HEK293 (cell line): ENCODE data around the gene MICU1.

Experiments
- CTCF ChIA-PET: fragments of 350-600 bp; formaldehyde crosslinking; extraction: SDS; loops from one replicate; lab custom pipeline; 2021; ENCODE audit warnings: antibody characterized with exemption; lab: Yijun Ruan, JAX
- POLR2A ChIA-PET: fragments of 300-600 bp; formaldehyde crosslinking; extraction: SDS; loops from one replicate; lab custom pipeline; 2020; ENCODE audit warnings: antibody characterized with exemption, inconsistent platforms; lab: Yijun Ruan, JAX
- H3K27ac ChIP-seq: fragments of 200-500 bp; sonication (Bioruptor generic); 2 replicates; pipeline ENCODE4 v1.5.1; 2014; ENCODE audit warnings: low read depth, low read length, control low read depth, inconsistent platforms; ENCODE audit errors: extremely low read depth
- H3K36me3 ChIP-seq, 2 experiments: fragments of 200-500 bp in 1 of 2; sonication (Bioruptor generic) in 1 of 2; 1 replicate in 1 of 2; 2 replicates in 1 of 2; pipeline ENCODE4 v1.5.1; 2014 to 2017; ENCODE audit warnings: inconsistent platforms in 2 of 2, low read length in 2 of 2; ENCODE audit not compliant: control insufficient read depth in 2 of 2, insufficient read depth in 1 of 2
- H3K4me1 ChIP-seq: fragments of 200-500 bp; sonication (Bioruptor generic); 2 replicates; pipeline ENCODE4 v1.5.1; 2014; ENCODE audit warnings: mild to moderate bottlenecking, low read length, inconsistent platforms; ENCODE audit not compliant: control insufficient read depth, insufficient read depth
- H3K4me3 ChIP-seq: 2 replicates; pipeline ENCODE4 v1.5.1; 2011; ENCODE audit warnings: low read depth, mild to moderate bottlenecking, control low read depth, low read length, moderate library complexity
- H3K9me3 ChIP-seq: fragments of 200-500 bp; sonication (Bioruptor generic); 2 replicates; pipeline ENCODE4 v1.5.1; 2014; ENCODE audit warnings: low read depth, low read length, inconsistent platforms; ENCODE audit not compliant: control insufficient read depth, insufficient read depth
- KLF7 ChIP-seq: fragments of 450-650 bp; formaldehyde crosslinking; IDR thresholded peaks from 2 replicates; pipeline ENCODE4 v1.5.1; 2016; ENCODE audit warnings: missing biosample characterization, missing genetic modification characterization, borderline replicate concordance
- PRDM1 ChIP-seq: fragments of 450-650 bp; formaldehyde crosslinking; IDR thresholded peaks from 2 replicates; pipeline ENCODE4; 2016; ENCODE audit warnings: missing biosample characterization, missing genetic modification characterization
- PRDM2 ChIP-seq: fragments of 450-650 bp; formaldehyde crosslinking; IDR thresholded peaks from 2 replicates; pipeline ENCODE4 v1.5.1; 2016; ENCODE audit warnings: missing biosample characterization, missing genetic modification characterization, borderline replicate concordance
- SCRT1 ChIP-seq: fragments of 450-650 bp; formaldehyde crosslinking; IDR thresholded peaks from 2 replicates; pipeline ENCODE4 v1.5.1; 2016; ENCODE audit warnings: missing biosample characterization, missing genetic modification characterization, borderline replicate concordance
- SCRT2 ChIP-seq: fragments of 450-650 bp; formaldehyde crosslinking; IDR thresholded peaks from 2 replicates; pipeline ENCODE4 v1.5.1; 2016; ENCODE audit warnings: missing biosample characterization, missing genetic modification characterization
- WT1 ChIP-seq: fragments of 450-650 bp; formaldehyde crosslinking; IDR thresholded peaks from 2 replicates; pipeline ENCODE4 v1.5.1; 2016; ENCODE audit warnings: missing biosample characterization, missing genetic modification characterization
- ZNF10 ChIP-seq: fragments of 450-650 bp; formaldehyde crosslinking; IDR thresholded peaks from 2 replicates; pipeline ENCODE4 v1.5.1; 2017; ENCODE audit warnings: missing biosample characterization, missing genetic modification characterization
- ZNF112 ChIP-seq: fragments of 450-650 bp; formaldehyde crosslinking; IDR thresholded peaks from 2 replicates; pipeline ENCODE4 v1.5.0; 2017; ENCODE audit warnings: missing biosample characterization, missing genetic modification characterization
- ZNF146 ChIP-seq: fragments of 450-650 bp; formaldehyde crosslinking; IDR thresholded peaks from 2 replicates; pipeline ENCODE4 v1.5.1; 2016; ENCODE audit warnings: missing biosample characterization, missing genetic modification characterization
- ZNF169 ChIP-seq: fragments of 450-650 bp; formaldehyde crosslinking; IDR thresholded peaks from 2 replicates; pipeline ENCODE4 v1.5.1; 2016; ENCODE audit warnings: missing biosample characterization, missing genetic modification characterization
- ZNF184 ChIP-seq: fragments of 450-650 bp; IDR thresholded peaks from 2 replicates; pipeline ENCODE4 v1.5.1; 2018; ENCODE audit warnings: missing biosample characterization, mild to moderate bottlenecking, missing genetic modification characterization
- ZNF2 ChIP-seq: fragments of 450-650 bp; formaldehyde crosslinking; IDR thresholded peaks from 2 replicates; pipeline ENCODE4 v1.5.1; 2016; ENCODE audit warnings: missing biosample characterization, missing genetic modification characterization
- ZNF24 ChIP-seq: fragments of 450-650 bp; formaldehyde crosslinking; IDR thresholded peaks from 2 replicates; pipeline ENCODE4 v1.5.1; 2016; ENCODE audit warnings: missing biosample characterization, missing genetic modification characterization
- ZNF280C ChIP-seq: fragments of 450-650 bp; formaldehyde crosslinking; IDR thresholded peaks from 2 replicates; pipeline ENCODE4 v1.5.1; 2016; ENCODE audit warnings: missing biosample characterization, missing genetic modification characterization
- ZNF324 ChIP-seq: fragments of 450-650 bp; formaldehyde crosslinking; IDR thresholded peaks from 2 replicates; pipeline ENCODE4 v1.5.1; 2016; ENCODE audit warnings: missing biosample characterization, missing genetic modification characterization
- ZNF37A ChIP-seq: fragments of 450-650 bp; IDR thresholded peaks from 2 replicates; pipeline ENCODE4 v1.5.1; 2018; ENCODE audit warnings: missing biosample characterization, missing genetic modification characterization
- ZNF423 ChIP-seq: fragments of 450-650 bp; formaldehyde crosslinking; IDR thresholded peaks from 2 replicates; pipeline ENCODE4 v1.5.1; 2016; ENCODE audit warnings: missing biosample characterization, missing genetic modification characterization
- ZNF610 ChIP-seq: fragments of 450-650 bp; formaldehyde crosslinking; IDR thresholded peaks from 2 replicates; pipeline ENCODE4 v1.5.1; 2016; ENCODE audit warnings: missing biosample characterization, missing genetic modification characterization, borderline replicate concordance
- ZNF670 ChIP-seq: fragments of 450-650 bp; formaldehyde crosslinking; IDR thresholded peaks from 2 replicates; pipeline ENCODE4 v1.5.1; 2016; ENCODE audit warnings: missing biosample characterization, missing genetic modification characterization, low read depth
- ZSCAN23 ChIP-seq: fragments of 450-650 bp; formaldehyde crosslinking; IDR thresholded peaks from 2 replicates; pipeline ENCODE4 v1.5.1; 2016; ENCODE audit warnings: missing biosample characterization, missing genetic modification characterization
- ZSCAN4 ChIP-seq: fragments of 450-650 bp; formaldehyde crosslinking; IDR thresholded peaks from 2 replicates; pipeline ENCODE4 v1.5.1; 2017; ENCODE audit warnings: missing biosample characterization, missing genetic modification characterization
- TF ChIP-seq, protein P1 (sequence below): fragments of 450-650 bp; formaldehyde crosslinking; IDR thresholded peaks from 2 replicates; pipeline ENCODE4 v1.5.1; 2016; ENCODE audit warnings: missing biosample characterization, missing genetic modification characterization
- TF ChIP-seq, protein P2 (sequence below): fragments of 450-650 bp; formaldehyde crosslinking; optimal IDR thresholded peaks from 2 replicates; pipeline ENCODE3; 2016; ENCODE audit warnings: missing biosample characterization, mild to moderate bottlenecking, missing genetic modification characterization

Gene MICU1

DNA sequence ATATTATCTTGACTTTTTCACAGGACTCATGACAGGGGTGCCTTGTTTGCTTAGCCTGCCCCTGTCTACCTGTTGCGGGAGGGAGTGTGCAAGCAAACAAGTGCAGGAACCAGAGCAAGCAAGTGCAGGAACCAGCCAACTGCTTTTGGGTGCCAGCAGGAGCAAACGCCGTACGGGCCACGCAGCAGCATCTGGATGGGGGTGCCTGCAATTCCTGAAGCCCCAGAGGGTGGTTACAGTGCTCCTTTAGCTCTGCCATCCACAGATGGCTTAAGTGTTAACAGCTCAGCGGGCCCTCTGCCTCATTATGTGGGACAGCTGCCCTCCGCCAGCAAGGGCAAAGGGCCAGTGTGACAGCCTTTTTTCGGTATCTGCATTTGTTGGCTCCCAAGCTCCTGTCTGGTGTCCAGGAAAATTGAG lies 83.5 kb downstream of the MICU1 start:
- Histone ChIP-seq H3K9me3 (no peaks in the 10 kb centered on the region), H3K4me3 (no peak overlapping the region), H3K36me3 (peaks cover 0 to 10% of the 10 kb centered on the region in 2 experiments; a peak in 1 of 3 replicates), H3K4me1 (peaks cover under 1% of the 10 kb centered on the region; the same call in 1 of the 2 replicates), H3K27ac (no peak overlapping the region)
- ChIA-PET POLR2A (no interaction called here), CTCF (interaction anchor here (0.8 kb wide), 1 partner anchor 16 kb away, joined by 4 read pairs; no protein-coding TSS in a partner anchor)
- TF ChIP-seq ZNF10 (no peak), ZNF610 (tag by site-specific recombination) (no peak), SCRT2 (tag by site-specific recombination) (0 out of 2 replicates have a peak, but pooled peaks have one; percentile 48), ZSCAN4 (tag by site-specific recombination) (no peak), ZNF280C (tag by site-specific recombination) (no peak), KLF7 (no peak)

GRCh38 chr10:72541337-72541736 lies 84.5 kb downstream of the MICU1 start:
- POLR2A ChIA-PET, result no interaction called here
- Histone ChIP-seq H3K27ac (no peak overlapping the region), H3K4me3 (no peak overlapping the region), H3K4me1 (peaks cover 2% of the 10 kb centered on the region; the same call in 1 of the 2 replicates), H3K36me3 (peaks cover 0 to 10% of the 10 kb centered on the region in 2 experiments; a peak in 1 of 3 replicates), H3K9me3 (no peaks in the 10 kb centered on the region)
- TF ChIP-seq ZNF24 (no peak), ZNF112 (tag by site-specific recombination) (no peak), ZNF423 (tag by site-specific recombination) (no peak), PRDM2 (tag by site-specific recombination) (no peak), ZNF146 (tag by site-specific recombination) (no peak), WT1 (no peak), ZNF670 (no peak), ZSCAN23 (tag by site-specific recombination) (no peak), ZNF37A (tag by site-specific recombination) (no peak), ZNF324 (tag by site-specific recombination) (no peak), SCRT1 (tag by site-specific recombination) (no peak), ZNF169 (tag by site-specific recombination) (no peak), PRDM1 (no peak), ZNF184 (no peak), ZNF2 (tag by site-specific recombination) (no peak)
- TF ChIP-seq, protein P1, sequence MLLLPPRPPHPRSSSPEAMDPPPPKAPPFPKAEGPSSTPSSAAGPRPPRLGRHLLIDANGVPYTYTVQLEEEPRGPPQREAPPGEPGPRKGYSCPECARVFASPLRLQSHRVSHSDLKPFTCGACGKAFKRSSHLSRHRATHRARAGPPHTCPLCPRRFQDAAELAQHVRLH (tag by site-specific recombination), result no peak
- TF ChIP-seq, protein P2, sequence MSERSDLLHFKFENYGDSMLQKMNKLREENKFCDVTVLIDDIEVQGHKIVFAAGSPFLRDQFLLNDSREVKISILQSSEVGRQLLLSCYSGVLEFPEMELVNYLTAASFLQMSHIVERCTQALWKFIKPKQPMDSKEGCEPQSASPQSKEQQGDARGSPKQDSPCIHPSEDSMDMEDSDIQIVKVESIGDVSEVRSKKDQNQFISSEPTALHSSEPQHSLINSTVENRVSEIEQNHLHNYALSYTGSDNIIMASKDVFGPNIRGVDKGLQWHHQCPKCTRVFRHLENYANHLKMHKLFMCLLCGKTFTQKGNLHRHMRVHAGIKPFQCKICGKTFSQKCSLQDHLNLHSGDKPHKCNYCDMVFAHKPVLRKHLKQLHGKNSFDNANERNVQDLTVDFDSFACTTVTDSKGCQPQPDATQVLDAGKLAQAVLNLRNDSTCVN (tag by site-specific recombination), result no peak
- CTCF ChIA-PET, result no interaction called here
